Measurements from ENCODE around the gene PRR36.

- TF ChIP-seq CTCF (conservative IDR thresholded peaks at IDR 0.05; ENCODE audit: low read depth, low read length) (no peak), EZH2 (IDR thresholded peaks at IDR 0.05; ENCODE audit: borderline replicate concordance, low read depth, low read length, poor library complexity, severe bottlenecking) (no peak)
These were observed 25.7 kb upstream of the PRR36 start for GRCh38 chr19:7899751-7900378.

Data from A673 (cell line).